Panc1 (cell line): ENCODE measurements around the gene PIP5K1C. TPM values are rescaled to one million over a fixed set of nuclear protein-coding genes. Genes with fewer than 3 reads are reported as not detected.

ENCODE experiments used
- ATAC-seq: fragments of 200-7000 bp; cut with Tn5 transposase; 2 replicates; pipeline ENCODE4 v1.9.1; 2020; ENCODE audit warnings: mild to moderate bottlenecking, moderate library complexity
- BruUV-seq: library from RNA; stranded (reverse); fragments of 400-500 nt; replicated peaks from 2 replicates; lab custom pipeline; 2021; lab: Mats Ljungman, UMichigan
- CTCF ChIA-PET: fragments of 300-600 bp; sonication (Branson Sonifier 250); formaldehyde crosslinking; loops from one replicate; lab custom pipeline; 2022; ENCODE audit warnings: antibody characterized with exemption; lab: Charles Lee
- POLR2A ChIA-PET: fragments of 300-600 bp; sonication (Branson Sonifier 250); formaldehyde crosslinking; loops from one replicate; lab custom pipeline; 2022; ENCODE audit warnings: antibody characterized with exemption; lab: Charles Lee
- DNase-seq: peaks from one replicate; pipeline ENCODE4 v3.0.0-alpha.2; 2010; ENCODE audit warnings: low read depth, low spot score
- H3K27ac ChIP-seq: 2 replicates; pipeline ENCODE4 v1.5.1; 2011; ENCODE audit warnings: mild to moderate bottlenecking, low read length, inconsistent platforms
- H3K27me3 ChIP-seq: fragments of 200-500 bp; sonication (Bioruptor generic); 2 replicates; pipeline ENCODE4 v1.6.0; 2014; ENCODE audit warnings: low read length, inconsistent platforms; ENCODE audit not compliant: control insufficient read depth, insufficient read depth
- H3K36me3 ChIP-seq: fragments of 200-500 bp; sonication (Bioruptor generic); 2 replicates; pipeline ENCODE4 v1.5.1; 2014; ENCODE audit warnings: inconsistent platforms, mild to moderate bottlenecking, low read length, moderate library complexity; ENCODE audit not compliant: control insufficient read depth, insufficient read depth
- H3K4me1 ChIP-seq: 2 replicates; pipeline ENCODE4 v1.5.1; 2011; ENCODE audit warnings: inconsistent platforms, mild to moderate bottlenecking, low read length, moderate library complexity; ENCODE audit not compliant: control insufficient read depth, insufficient read depth
- H3K4me3 ChIP-seq, 2 experiments: 2 replicates each; pipeline ENCODE4 v1.5.1; 2011 to 2012; ENCODE audit warnings: low read depth in 2 of 2, low read length in 2 of 2, mild to moderate bottlenecking in 2 of 2, inconsistent platforms in 1 of 2, moderate library complexity in 1 of 2
- H3K9me3 ChIP-seq: fragments of 200-500 bp; sonication (Bioruptor generic); 2 replicates; pipeline ENCODE4 v1.5.1; 2014; ENCODE audit warnings: low read depth, mild to moderate bottlenecking, inconsistent platforms, low read length, moderate library complexity; ENCODE audit not compliant: control insufficient read depth, insufficient read depth
- POLR2AphosphoS5 ChIP-seq: IDR thresholded peaks from 2 replicates; pipeline ENCODE4 v1.6.1; 2012; ENCODE audit warnings: mild to moderate bottlenecking, low read depth, low read length, moderate library complexity
- SIN3A ChIP-seq: IDR thresholded peaks from 2 replicates; pipeline ENCODE4 v1.6.1; 2012; ENCODE audit warnings: low read depth, mild to moderate bottlenecking, low read length, moderate library complexity, borderline replicate concordance; ENCODE audit not compliant: insufficient read depth
- TCF7L2 ChIP-seq: IDR thresholded peaks from 2 replicates; pipeline ENCODE4 v1.6.1; 2011; ENCODE audit warnings: mild to moderate bottlenecking, low read depth, low read length, inconsistent platforms
- in situ Hi-C: cut with HindIII; loops from 2 replicates; pipeline ENCODE4 v1.10.0; 2016; ENCODE audit warnings: low sequenced_read_pairs, low pct_unique_long_range_greater_than_20kb
- intact Hi-C: fragments of 100-400 bp; cut with micrococcal nuclease; formaldehyde crosslinking; loops from one replicate; pipeline ENCODE4 v1.10.0; 2022; ENCODE audit not compliant: unreplicated experiment
- total RNA-seq: library from RNA; stranded (reverse); gene quantifications from one replicate; pipeline ENCODE4 v1.2.1, GENCODE V29; 2021; ENCODE audit not compliant: unreplicated experiment
- TF ChIP-seq, protein P1 (sequence below): fragments of 450-650 bp; IDR thresholded peaks from 2 replicates; pipeline ENCODE4 v1.5.1; 2017; ENCODE audit warnings: mild to moderate bottlenecking
- TF ChIP-seq, protein P2 (sequence below), 2 experiments: IDR thresholded peaks; 2 replicates each; pipeline ENCODE4 v1.6.1; 2011 to 2012; ENCODE audit warnings: low read depth in 2 of 2, control low read depth in 1 of 2, low read length in 1 of 2, mild to moderate bottlenecking in 1 of 2, moderate library complexity in 1 of 2; ENCODE audit not compliant: insufficient read depth in 1 of 2

PIP5K1C gene
- total RNA-seq, 1 experiment from 2014 or later: 30.6 TPM

DNA sequence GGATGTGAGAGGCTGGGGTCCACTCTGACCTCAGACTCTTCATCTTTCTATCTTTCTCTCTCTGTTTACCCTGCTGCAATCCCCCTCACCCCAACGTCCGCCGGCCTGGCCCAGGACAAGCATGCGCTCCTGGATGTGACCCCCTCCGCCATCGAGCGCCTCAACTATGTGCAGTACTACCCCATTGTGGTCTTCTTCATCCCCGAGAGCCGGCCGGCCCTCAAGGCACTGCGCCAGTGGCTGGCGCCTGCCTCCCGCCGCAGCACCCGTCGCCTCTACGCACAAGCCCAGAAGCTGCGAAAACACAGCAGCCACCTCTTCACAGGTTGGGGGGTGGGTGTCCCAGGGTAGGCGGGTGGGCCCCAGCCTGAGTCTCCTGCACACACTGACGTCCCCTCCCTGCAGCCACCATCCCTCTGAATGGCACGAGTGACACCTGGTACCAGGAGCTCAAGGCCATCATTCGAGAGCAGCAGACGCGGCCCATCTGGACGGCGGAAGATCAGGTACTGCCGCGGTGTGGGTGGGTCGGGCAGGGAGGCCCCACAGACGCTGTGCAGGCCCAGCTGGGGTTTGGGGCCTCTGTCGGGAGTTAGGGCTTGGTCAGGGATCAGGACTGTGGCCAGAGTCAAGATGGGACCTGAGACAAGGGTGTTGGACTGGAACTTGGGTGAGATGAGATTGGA, 46.2 kb upstream of the PIP5K1C start:
- ATAC-seq: no peak
- H3K4me3 ChIP-seq: no peak overlapping the region
- H3K27ac ChIP-seq: no peak overlapping the region
- H3K27me3 ChIP-seq: no peaks in the 10 kb centered on the region
- H3K36me3 ChIP-seq: no peaks in the 10 kb centered on the region
- ChIA-PET CTCF (no interaction called here), POLR2A (interaction anchor here (1.2 kb wide), 1 partner anchor 16 kb away, joined by 5 read pairs; the partner anchor contains the start of gene MRPL54)
- in situ Hi-C loops (no loop called here), intact Hi-C loops (no loop called here)
- H3K9me3 ChIP-seq: no peaks in the 10 kb centered on the region
- TF ChIP-seq POLR2AphosphoS5: no peak
- no peaks in the 10 kb centered on the region for H3K4me1 ChIP-seq
- DNase-seq: no peak
- BruUV-seq: no TSS peak

DNA sequence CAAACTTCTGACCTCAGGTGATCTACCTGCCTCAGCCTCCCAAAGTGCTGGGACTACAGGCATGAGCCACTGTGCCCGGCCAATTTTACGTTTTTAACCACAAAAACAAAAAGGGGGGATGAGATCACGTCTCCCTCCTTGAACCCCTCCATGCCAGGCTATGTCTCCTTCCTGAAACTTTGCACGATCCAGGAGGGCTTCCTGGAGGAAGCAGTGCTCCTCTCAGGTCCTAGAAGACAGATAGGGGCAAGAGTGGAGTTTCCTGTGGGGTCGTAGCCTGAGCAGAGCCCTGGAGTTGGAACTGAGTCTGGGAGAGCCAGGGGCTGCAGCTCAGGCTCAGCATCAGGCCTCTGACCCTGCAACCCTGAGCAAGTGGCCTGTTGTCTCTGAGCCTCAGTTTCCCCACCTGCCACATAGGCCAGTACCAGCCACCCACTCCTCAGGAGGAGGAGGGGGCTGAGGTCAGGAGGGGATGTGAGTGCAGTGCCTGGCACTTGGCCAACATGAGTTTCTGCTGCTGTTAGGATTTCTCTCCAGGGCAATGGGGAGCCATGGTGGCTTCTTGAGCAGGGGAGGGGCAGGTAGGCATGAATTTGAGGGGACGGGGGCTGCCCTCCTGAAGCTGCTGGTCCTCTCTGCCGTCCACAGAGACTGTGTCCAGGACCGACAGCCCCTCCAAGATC, 45.2 kb upstream of the PIP5K1C start:
- POLR2A ChIA-PET: no interaction called here
- H3K4me1 ChIP-seq: no peaks in the 10 kb centered on the region
- ATAC-seq (no peak), DNase-seq (no peak)
- TF ChIP-seq, protein P1, sequence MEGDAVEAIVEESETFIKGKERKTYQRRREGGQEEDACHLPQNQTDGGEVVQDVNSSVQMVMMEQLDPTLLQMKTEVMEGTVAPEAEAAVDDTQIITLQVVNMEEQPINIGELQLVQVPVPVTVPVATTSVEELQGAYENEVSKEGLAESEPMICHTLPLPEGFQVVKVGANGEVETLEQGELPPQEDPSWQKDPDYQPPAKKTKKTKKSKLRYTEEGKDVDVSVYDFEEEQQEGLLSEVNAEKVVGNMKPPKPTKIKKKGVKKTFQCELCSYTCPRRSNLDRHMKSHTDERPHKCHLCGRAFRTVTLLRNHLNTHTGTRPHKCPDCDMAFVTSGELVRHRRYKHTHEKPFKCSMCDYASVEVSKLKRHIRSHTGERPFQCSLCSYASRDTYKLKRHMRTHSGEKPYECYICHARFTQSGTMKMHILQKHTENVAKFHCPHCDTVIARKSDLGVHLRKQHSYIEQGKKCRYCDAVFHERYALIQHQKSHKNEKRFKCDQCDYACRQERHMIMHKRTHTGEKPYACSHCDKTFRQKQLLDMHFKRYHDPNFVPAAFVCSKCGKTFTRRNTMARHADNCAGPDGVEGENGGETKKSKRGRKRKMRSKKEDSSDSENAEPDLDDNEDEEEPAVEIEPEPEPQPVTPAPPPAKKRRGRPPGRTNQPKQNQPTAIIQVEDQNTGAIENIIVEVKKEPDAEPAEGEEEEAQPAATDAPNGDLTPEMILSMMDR: no peak
- no peak for TF ChIP-seq SIN3A
- no peak for TF ChIP-seq POLR2AphosphoS5
- TF ChIP-seq, protein P2, sequence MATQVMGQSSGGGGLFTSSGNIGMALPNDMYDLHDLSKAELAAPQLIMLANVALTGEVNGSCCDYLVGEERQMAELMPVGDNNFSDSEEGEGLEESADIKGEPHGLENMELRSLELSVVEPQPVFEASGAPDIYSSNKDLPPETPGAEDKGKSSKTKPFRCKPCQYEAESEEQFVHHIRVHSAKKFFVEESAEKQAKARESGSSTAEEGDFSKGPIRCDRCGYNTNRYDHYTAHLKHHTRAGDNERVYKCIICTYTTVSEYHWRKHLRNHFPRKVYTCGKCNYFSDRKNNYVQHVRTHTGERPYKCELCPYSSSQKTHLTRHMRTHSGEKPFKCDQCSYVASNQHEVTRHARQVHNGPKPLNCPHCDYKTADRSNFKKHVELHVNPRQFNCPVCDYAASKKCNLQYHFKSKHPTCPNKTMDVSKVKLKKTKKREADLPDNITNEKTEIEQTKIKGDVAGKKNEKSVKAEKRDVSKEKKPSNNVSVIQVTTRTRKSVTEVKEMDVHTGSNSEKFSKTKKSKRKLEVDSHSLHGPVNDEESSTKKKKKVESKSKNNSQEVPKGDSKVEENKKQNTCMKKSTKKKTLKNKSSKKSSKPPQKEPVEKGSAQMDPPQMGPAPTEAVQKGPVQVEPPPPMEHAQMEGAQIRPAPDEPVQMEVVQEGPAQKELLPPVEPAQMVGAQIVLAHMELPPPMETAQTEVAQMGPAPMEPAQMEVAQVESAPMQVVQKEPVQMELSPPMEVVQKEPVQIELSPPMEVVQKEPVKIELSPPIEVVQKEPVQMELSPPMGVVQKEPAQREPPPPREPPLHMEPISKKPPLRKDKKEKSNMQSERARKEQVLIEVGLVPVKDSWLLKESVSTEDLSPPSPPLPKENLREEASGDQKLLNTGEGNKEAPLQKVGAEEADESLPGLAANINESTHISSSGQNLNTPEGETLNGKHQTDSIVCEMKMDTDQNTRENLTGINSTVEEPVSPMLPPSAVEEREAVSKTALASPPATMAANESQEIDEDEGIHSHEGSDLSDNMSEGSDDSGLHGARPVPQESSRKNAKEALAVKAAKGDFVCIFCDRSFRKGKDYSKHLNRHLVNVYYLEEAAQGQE (IDR thresholded peaks at IDR 0.05; ENCODE audit: insufficient read depth in 1 of 2, low read depth in 2 of 2, low read length in 1 of 2): no peak
- TF ChIP-seq TCF7L2: no peak
- H3K27me3 ChIP-seq: no peaks in the 10 kb centered on the region
- H3K27ac ChIP-seq: no peak overlapping the region
- BruUV-seq: no TSS peak
- intact Hi-C loops (no loop called here), in situ Hi-C loops (no loop called here)
- no peaks in the 10 kb centered on the region for H3K9me3 ChIP-seq
- no peaks in the 10 kb centered on the region for H3K36me3 ChIP-seq
- no peak overlapping the region for H3K4me3 ChIP-seq
- CTCF ChIA-PET: no interaction called here

DNA sequence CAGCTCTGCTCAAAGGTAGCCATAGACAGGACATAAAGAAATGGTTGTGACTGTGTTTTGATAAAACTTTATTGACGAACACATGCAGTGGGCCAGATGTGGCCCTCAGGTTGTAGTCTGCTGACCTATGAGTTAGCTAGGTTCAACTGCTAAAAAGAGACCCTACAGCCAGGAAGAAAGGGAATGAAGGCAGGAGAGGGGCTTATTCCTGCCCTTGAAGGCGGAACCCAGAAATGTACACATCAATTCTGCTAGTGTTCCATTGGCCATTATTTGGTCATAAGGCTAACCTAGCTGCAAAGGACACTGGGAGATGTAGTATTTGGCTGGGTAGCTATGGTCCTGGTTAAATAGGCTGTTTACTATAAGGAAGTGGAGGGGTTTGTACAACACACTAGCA, 43.2 kb upstream of the PIP5K1C start:
- CTCF ChIA-PET: no interaction called here
- peak; percentile 79 for ATAC-seq

More for the DNA sequence above, 43.2 kb upstream of the PIP5K1C start:
- POLR2A ChIA-PET: interaction anchor here (0.6 kb wide), 1 partner anchor 168 kb away, joined by 7 read pairs; no protein-coding TSS in a partner anchor
- H3K4me1 ChIP-seq: no peaks in the 10 kb centered on the region
- in situ Hi-C loops (no loop called here), intact Hi-C loops (no loop called here)
- BruUV-seq: no TSS peak
- H3K4me3 ChIP-seq: no peak overlapping the region
- TF ChIP-seq POLR2AphosphoS5 (no peak), SIN3A (no peak)
- TF ChIP-seq, protein P1: no peak
- no peaks in the 10 kb centered on the region for H3K27me3 ChIP-seq
- H3K27ac ChIP-seq: no peak overlapping the region
- no peaks in the 10 kb centered on the region for H3K36me3 ChIP-seq
- no peak for DNase-seq
- H3K9me3 ChIP-seq: no peaks in the 10 kb centered on the region
